LNCaP clone FGC (cell line): ENCODE data around the gene MAFG.

Experiments
- DNase-seq: peaks from one replicate; pipeline ENCODE4 v3.0.0-alpha.2; 2011; ENCODE audit warnings: low read depth
- H3K4me3 ChIP-seq: 2 replicates; pipeline ENCODE4 v1.5.1; 2011; ENCODE audit warnings: mild to moderate bottlenecking, low read depth, low read length, control low read depth
- CTCF ChIP-seq: IDR thresholded peaks from 2 replicates; pipeline ENCODE4 v1.5.1; 2012; ENCODE audit warnings: mild to moderate bottlenecking; ENCODE audit not compliant: control insufficient read depth, insufficient read depth; ENCODE audit errors: extremely low read depth

MAFG gene

GRCh38 chr17:81961521-81962498 is 34.3 kb upstream of the MAFG start:
- no peak overlapping the region for H3K4me3 ChIP-seq
- DNase-seq, result no peak
- TF ChIP-seq CTCF, result no peak

GRCh38 chr17:81961087-81961511 is 33.6 kb upstream of the MAFG start, which contains the start of gene NOTUM:
Gene NOTUM (minus strand): TSS chr17:81961187. CDS start chr17:81960909, 278 bp downstream.
- H3K4me3 ChIP-seq, result peak within 1 kb of the TSS; percentile 15; the same call in 1 of the 2 replicates
- no peak for DNase-seq
- TF ChIP-seq CTCF, result peak; percentile 28; the same call in 1 of the 2 replicates

- TF ChIP-seq CTCF, result no peak
- DNase-seq, result no peak
- peak overlapping the region; percentile 15; the same call in 1 of the 2 replicates for H3K4me3 ChIP-seq
Measured at GRCh38 chr17:81960130-81960958, 32.8 kb upstream of the MAFG start.

GRCh38 chr17:81959362-81960129 is 32.0 kb upstream of the MAFG start:
- peak overlapping the region; percentile 34 for H3K4me3 ChIP-seq
- no peak for DNase-seq
- peak; percentile 100 for TF ChIP-seq CTCF

- TF ChIP-seq CTCF, result no peak
- DNase-seq, result no peak
- peak overlapping the region; percentile 34 for H3K4me3 ChIP-seq
Measured at GRCh38 chr17:81958633-81959342, 31.3 kb upstream of the MAFG start.
